SK-N-SH (cell line): ENCODE data around the gene NOL8. TPM values are rescaled to one million over a fixed set of nuclear protein-coding genes. Genes with fewer than 3 reads are reported as not detected.

Experiments
- CTCF ChIA-PET: fragments of 300-600, 350-600 bp; formaldehyde crosslinking; extraction: SDS; loops from one replicate; lab custom pipeline; 2021; lab: Yijun Ruan, JAX
- POLR2A ChIA-PET: fragments of 350-600 bp; sonication (Branson Sonifier 250); formaldehyde crosslinking; extraction: SDS; loops from one replicate; lab custom pipeline; 2020; ENCODE audit warnings: antibody characterized with exemption, inconsistent platforms; lab: Yijun Ruan, JAX
- DNase-seq: peaks from one replicate; pipeline ENCODE4 v3.0.0; 2012
- H2AFZ ChIP-seq: fragments of 200-600 bp; sonication (generic); 2 replicates; pipeline ENCODE4 v1.8.1; 2016; ENCODE audit warnings: antibody characterized with exemption, mild to moderate bottlenecking, low read depth
- H3F3A ChIP-seq: fragments of 200-600 bp; sonication (generic); replicated peaks from 2 replicates; pipeline ENCODE3; 2016; ENCODE audit warnings: antibody characterized with exemption, mild to moderate bottlenecking; ENCODE audit not compliant: insufficient read depth
- H3K27ac ChIP-seq, 2 experiments: fragments of 200-500 bp in 1 of 2; fragments of 200-600 bp in 1 of 2; sonication (Bioruptor generic) in 1 of 2; sonication (generic), shearing (Covaris generic) in 1 of 2; 2 replicates each; pipeline versions ENCODE4 v1.5.1 to v1.6.1; 2014 to 2016; ENCODE audit warnings: low read depth in 2 of 2, inconsistent platforms in 1 of 2, low read length in 1 of 2, mild to moderate bottlenecking in 1 of 2, mixed read lengths in 1 of 2
- H3K27me3 ChIP-seq: fragments of 200-600 bp; sonication (generic), shearing (Covaris generic); 2 replicates; pipeline ENCODE4 v1.6.1; 2016; ENCODE audit warnings: mixed run types; ENCODE audit not compliant: insufficient read depth
- H3K36me3 ChIP-seq, 2 experiments: fragments of 200-500 bp in 1 of 2; fragments of 200-600 bp in 1 of 2; sonication (Bioruptor generic) in 1 of 2; sonication (generic) in 1 of 2; replicated peaks in 1 of 2; 2 replicates each; pipeline versions ENCODE3 to v1.5.1; 2014 to 2016; ENCODE audit warnings: low read length in 1 of 2, mild to moderate bottlenecking in 1 of 2; ENCODE audit not compliant: insufficient read depth in 2 of 2, control insufficient read depth in 1 of 2
- H3K4me1 ChIP-seq, 2 experiments: fragments of 200-500 bp in 1 of 2; fragments of 200-600 bp in 1 of 2; sonication (Bioruptor generic) in 1 of 2; sonication (generic), shearing (Covaris generic) in 1 of 2; 2 replicates each; pipeline versions ENCODE4 v1.5.1 to v1.6.1; 2014 to 2016; ENCODE audit warnings: low read depth in 1 of 2, low read length in 1 of 2, mixed run types in 1 of 2; ENCODE audit not compliant: insufficient read depth in 2 of 2, control insufficient read depth in 1 of 2
- H3K4me2 ChIP-seq: fragments of 200-600 bp; sonication (generic), shearing (Covaris generic); 2 replicates; pipeline ENCODE4 v1.6.1; 2017; ENCODE audit warnings: mixed run types
- H3K4me3 ChIP-seq, 2 experiments: fragments of 200-500 bp in 1 of 2; fragments of 200-600 bp in 1 of 2; sonication (Bioruptor generic) in 1 of 2; sonication (generic), shearing (Covaris generic) in 1 of 2; 2 replicates each; pipeline versions ENCODE4 v1.5.1 to v1.8.1; 2014 to 2016; ENCODE audit warnings: low read depth in 2 of 2, inconsistent platforms in 1 of 2, low read length in 1 of 2, mild to moderate bottlenecking in 1 of 2, mixed read lengths in 1 of 2, moderate library complexity in 1 of 2
- H3K79me2 ChIP-seq: fragments of 200-600 bp; sonication (generic); 2 replicates; pipeline ENCODE4 v1.8.1; 2017; ENCODE audit warnings: mild to moderate bottlenecking; ENCODE audit not compliant: insufficient read depth
- H3K9ac ChIP-seq: fragments of 200-600 bp; sonication (generic); 2 replicates; pipeline ENCODE4 v1.6.1; 2017; ENCODE audit warnings: mixed run types
- H3K9me2 ChIP-seq: fragments of 200-600 bp; sonication (generic); 2 replicates; pipeline ENCODE4 v1.6.1; 2017; ENCODE audit warnings: mixed run types
- H3K9me3 ChIP-seq: fragments of 200-600 bp; sonication (generic); 2 replicates; pipeline ENCODE4 v1.6.1; 2017; ENCODE audit warnings: mixed run types, mild to moderate bottlenecking, moderate library complexity
- H4K20me1 ChIP-seq: fragments of 200-600 bp; sonication (generic); 2 replicates; pipeline ENCODE4 v1.6.1; 2017; ENCODE audit warnings: mild to moderate bottlenecking, mixed run types; ENCODE audit not compliant: insufficient read depth
- CHD2 ChIP-seq: fragments of 150-350 bp; IDR thresholded peaks from 2 replicates; pipeline ENCODE4 v1.6.1; 2018; ENCODE audit warnings: low read length; ENCODE audit not compliant: partially characterized antibody
- ELF1 ChIP-seq: IDR thresholded peaks from 2 replicates; pipeline ENCODE4 v1.4.0; 2012
- EP300 ChIP-seq, 2 experiments: IDR thresholded peaks; 2 replicates each; pipeline versions ENCODE4 v1.4.0 to v1.6.1; 2012; ENCODE audit warnings: borderline replicate concordance in 1 of 2, low read depth in 1 of 2, low read length in 1 of 2
- EZH2phosphoT487 ChIP-seq: fragments of 200-600 bp; sonication (generic); IDR thresholded peaks from 2 replicates; pipeline ENCODE4 v1.6.1; 2017; ENCODE audit warnings: low read depth, mixed run types, mild to moderate bottlenecking, antibody characterized with exemption, moderate library complexity, borderline replicate concordance
- FOXJ3 ChIP-seq: sonication (generic); formaldehyde crosslinking; IDR thresholded peaks from 2 replicates; pipeline ENCODE4 v1.5.1; 2020; ENCODE audit warnings: mild to moderate bottlenecking, missing genetic modification reagents
- FOXM1 ChIP-seq: IDR thresholded peaks from 2 replicates; pipeline ENCODE4 v1.4.0; 2012; ENCODE audit warnings: low read depth, mild to moderate bottlenecking
- GABPA ChIP-seq: IDR thresholded peaks from 2 replicates; pipeline ENCODE4 v1.4.0; 2012; ENCODE audit warnings: low read depth, mild to moderate bottlenecking
- NRF1 ChIP-seq: IDR thresholded peaks from 2 replicates; pipeline ENCODE4 v1.6.1; 2012; ENCODE audit warnings: low read depth, mild to moderate bottlenecking, low read length
- POLR2AphosphoS5 ChIP-seq: IDR thresholded peaks from 2 replicates; pipeline ENCODE4 v1.6.1; 2012; ENCODE audit warnings: low read depth, low read length
- RCOR1 ChIP-seq: fragments of 150-350 bp; IDR thresholded peaks from 2 replicates; pipeline ENCODE4 v1.6.1; 2017; ENCODE audit warnings: antibody characterized with exemption, low read length
- RFX5 ChIP-seq: IDR thresholded peaks from 2 replicates; pipeline ENCODE4 v1.6.1; 2012; ENCODE audit warnings: mild to moderate bottlenecking, improper control_type of control experiment, low read length
- SIN3A ChIP-seq: IDR thresholded peaks from 2 replicates; pipeline ENCODE4 v1.6.1; 2012; ENCODE audit warnings: low read depth, mild to moderate bottlenecking, low read length, moderate library complexity, borderline replicate concordance
- SMC3 ChIP-seq: IDR thresholded peaks from 2 replicates; pipeline ENCODE4 v1.6.1; 2012; ENCODE audit warnings: low read depth, low read length, improper control_type of control experiment
- TAF1 ChIP-seq: IDR thresholded peaks from 2 replicates; pipeline ENCODE4 v1.6.1; 2012; ENCODE audit warnings: low read depth, mild to moderate bottlenecking, low read length, moderate library complexity, borderline replicate concordance
- TCF12 ChIP-seq: IDR thresholded peaks from 2 replicates; pipeline ENCODE4 v1.4.0; 2012
- whole genome bisulfite sequencing: methylation state at CpG from one replicate; pipeline ENCODE4 v1.1.6; 2017; ENCODE audit warnings: low lambda C conversion rate; 5-methylcytosine and 5-hydroxymethylcytosine counted together
- polyA plus RNA-seq, 3 experiments: library from polyadenylated mRNA; depleted of rRNA; stranded (reverse); fragments of >200 nt; gene quantifications; 2 replicates each; pipeline ENCODE4 v1.2.3, GENCODE V29; 2012
- TF ChIP-seq, protein P1 (sequence below): fragments of 150-350 bp; IDR thresholded peaks from 2 replicates; pipeline ENCODE4 v1.6.1; 2017; ENCODE audit warnings: antibody characterized with exemption, low read length, low read depth, borderline replicate concordance
- TF ChIP-seq, protein P2 (sequence below): IDR thresholded peaks from 2 replicates; pipeline ENCODE4 v1.4.0; 2012; ENCODE audit warnings: low read depth, borderline replicate concordance
- TF ChIP-seq, protein P3 (sequence below): fragments of 150-350 bp; IDR thresholded peaks from 2 replicates; pipeline ENCODE4 v1.6.1; 2016; ENCODE audit warnings: mild to moderate bottlenecking, low read depth, low read length
- TF ChIP-seq, protein P4 (sequence below): IDR thresholded peaks from 2 replicates; pipeline ENCODE4 v1.4.0; 2012; ENCODE audit warnings: low read depth
- TF ChIP-seq, protein P5 (sequence below): IDR thresholded peaks from 2 replicates; pipeline ENCODE4; 2012
- TF ChIP-seq, protein P6 (sequence below): IDR thresholded peaks from 2 replicates; pipeline ENCODE4 v1.4.0; 2012; ENCODE audit warnings: low read depth, borderline replicate concordance

Gene NOL8
- polyA plus RNA-seq, 1 of the 3 experiments (the other 2 are of a cell fraction): 9.6 TPM

DNA sequence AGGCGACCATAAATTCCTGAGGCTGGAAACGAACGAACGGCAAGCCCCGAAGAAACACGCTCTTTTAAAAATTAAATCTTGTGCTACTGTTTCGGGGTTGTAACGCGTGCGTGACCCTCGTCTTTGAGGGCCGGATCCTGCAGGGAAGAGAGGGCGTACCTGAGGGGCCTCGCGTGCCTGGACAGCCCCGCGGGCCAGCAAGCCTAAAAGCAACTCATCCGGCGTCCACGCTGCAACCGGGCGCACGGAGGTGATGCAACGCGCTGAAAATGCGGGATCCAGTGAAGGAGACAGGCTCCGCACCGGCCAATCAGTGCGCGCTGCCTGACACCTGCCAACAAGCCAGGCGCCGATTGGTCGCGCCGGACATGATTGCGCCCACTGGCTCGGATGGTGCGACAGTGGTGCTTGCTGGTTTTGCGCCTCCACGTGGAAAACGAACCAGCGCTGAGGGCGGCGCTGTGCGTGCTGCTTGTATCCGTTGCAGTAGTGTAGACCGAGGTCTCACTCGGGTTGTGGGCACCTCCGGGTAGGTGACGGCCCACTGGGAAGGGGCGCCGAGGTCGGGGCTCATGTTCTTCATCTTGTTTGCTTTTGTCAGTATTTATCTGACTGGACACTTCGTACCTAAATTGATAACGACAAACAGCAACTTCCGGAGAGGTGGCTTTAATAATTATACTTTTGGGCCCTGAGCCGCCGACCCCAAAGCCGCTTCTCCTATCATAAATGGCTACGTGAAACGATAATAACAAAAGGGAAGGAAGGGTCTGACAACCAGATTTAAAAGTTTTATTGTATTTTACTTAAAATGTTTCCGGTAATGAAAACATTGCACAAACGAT, 31.5 kb downstream of the NOL8 start, which contains the start of gene IARS1:
IARS1 (minus strand) TSS at position 246 of the 845 bp plus-strand sequence. CDS start 4,278 bp downstream, outside the sequence.
- Histone ChIP-seq H3K27ac (peak within 1 kb of the TSS; percentile 80 to 81), H3K27me3 (no peaks in the 10 kb centered on the region), H3K9me2 (no peaks in the 10 kb centered on the region), H2AFZ (peak within 1 kb of the TSS; percentile 85), H3K4me3 (peak within 1 kb of the TSS; percentile 81 to 87), H4K20me1 (0 out of 2 replicates have a peak, but pooled peaks cover 7% of the 10 kb centered on the region), H3K36me3 (peaks cover 38 to 39% of the 10 kb centered on the region in 2 experiments), H3K4me2 (peak within 1 kb of the TSS; percentile 91), H3K79me2 (peaks cover 52% of the 10 kb centered on the region), H3K9me3 (no peaks in the 10 kb centered on the region), H3K9ac (peak within 1 kb of the TSS; percentile 89), H3F3A (peaks cover 19% of the 10 kb centered on the region), H3K4me1 (peaks cover 5 to 15% of the 10 kb centered on the region in 2 experiments; a peak in 3 of 4 replicates)
- POLR2A ChIA-PET: no interaction called here
- under 1% methylated on average over 55 of the region's 63 CpGs for WGBS
- CTCF ChIA-PET: interaction anchor here (1.0 kb wide), 2 partner anchors 200 to 335 kb away, joined by 3 read pairs; no protein-coding TSS in a partner anchor
- DNase-seq: peak; percentile 96
- TF ChIP-seq RFX5: no peak
- TF ChIP-seq, protein P1, sequence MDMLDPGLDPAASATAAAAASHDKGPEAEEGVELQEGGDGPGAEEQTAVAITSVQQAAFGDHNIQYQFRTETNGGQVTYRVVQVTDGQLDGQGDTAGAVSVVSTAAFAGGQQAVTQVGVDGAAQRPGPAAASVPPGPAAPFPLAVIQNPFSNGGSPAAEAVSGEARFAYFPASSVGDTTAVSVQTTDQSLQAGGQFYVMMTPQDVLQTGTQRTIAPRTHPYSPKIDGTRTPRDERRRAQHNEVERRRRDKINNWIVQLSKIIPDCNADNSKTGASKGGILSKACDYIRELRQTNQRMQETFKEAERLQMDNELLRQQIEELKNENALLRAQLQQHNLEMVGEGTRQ: no peak
- TF ChIP-seq, protein P2, sequence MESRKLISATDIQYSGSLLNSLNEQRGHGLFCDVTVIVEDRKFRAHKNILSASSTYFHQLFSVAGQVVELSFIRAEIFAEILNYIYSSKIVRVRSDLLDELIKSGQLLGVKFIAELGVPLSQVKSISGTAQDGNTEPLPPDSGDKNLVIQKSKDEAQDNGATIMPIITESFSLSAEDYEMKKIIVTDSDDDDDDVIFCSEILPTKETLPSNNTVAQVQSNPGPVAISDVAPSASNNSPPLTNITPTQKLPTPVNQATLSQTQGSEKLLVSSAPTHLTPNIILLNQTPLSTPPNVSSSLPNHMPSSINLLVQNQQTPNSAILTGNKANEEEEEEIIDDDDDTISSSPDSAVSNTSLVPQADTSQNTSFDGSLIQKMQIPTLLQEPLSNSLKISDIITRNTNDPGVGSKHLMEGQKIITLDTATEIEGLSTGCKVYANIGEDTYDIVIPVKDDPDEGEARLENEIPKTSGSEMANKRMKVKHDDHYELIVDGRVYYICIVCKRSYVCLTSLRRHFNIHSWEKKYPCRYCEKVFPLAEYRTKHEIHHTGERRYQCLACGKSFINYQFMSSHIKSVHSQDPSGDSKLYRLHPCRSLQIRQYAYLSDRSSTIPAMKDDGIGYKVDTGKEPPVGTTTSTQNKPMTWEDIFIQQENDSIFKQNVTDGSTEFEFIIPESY: no peak
- TF ChIP-seq FOXJ3 (CRISPR knock-in tag): no peak
- TF ChIP-seq, protein P3, sequence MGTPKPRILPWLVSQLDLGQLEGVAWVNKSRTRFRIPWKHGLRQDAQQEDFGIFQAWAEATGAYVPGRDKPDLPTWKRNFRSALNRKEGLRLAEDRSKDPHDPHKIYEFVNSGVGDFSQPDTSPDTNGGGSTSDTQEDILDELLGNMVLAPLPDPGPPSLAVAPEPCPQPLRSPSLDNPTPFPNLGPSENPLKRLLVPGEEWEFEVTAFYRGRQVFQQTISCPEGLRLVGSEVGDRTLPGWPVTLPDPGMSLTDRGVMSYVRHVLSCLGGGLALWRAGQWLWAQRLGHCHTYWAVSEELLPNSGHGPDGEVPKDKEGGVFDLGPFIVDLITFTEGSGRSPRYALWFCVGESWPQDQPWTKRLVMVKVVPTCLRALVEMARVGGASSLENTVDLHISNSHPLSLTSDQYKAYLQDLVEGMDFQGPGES: peak; percentile 82
- TF ChIP-seq, protein P4, sequence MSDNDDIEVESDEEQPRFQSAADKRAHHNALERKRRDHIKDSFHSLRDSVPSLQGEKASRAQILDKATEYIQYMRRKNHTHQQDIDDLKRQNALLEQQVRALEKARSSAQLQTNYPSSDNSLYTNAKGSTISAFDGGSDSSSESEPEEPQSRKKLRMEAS: peak; percentile 100
- TF ChIP-seq, protein P5, sequence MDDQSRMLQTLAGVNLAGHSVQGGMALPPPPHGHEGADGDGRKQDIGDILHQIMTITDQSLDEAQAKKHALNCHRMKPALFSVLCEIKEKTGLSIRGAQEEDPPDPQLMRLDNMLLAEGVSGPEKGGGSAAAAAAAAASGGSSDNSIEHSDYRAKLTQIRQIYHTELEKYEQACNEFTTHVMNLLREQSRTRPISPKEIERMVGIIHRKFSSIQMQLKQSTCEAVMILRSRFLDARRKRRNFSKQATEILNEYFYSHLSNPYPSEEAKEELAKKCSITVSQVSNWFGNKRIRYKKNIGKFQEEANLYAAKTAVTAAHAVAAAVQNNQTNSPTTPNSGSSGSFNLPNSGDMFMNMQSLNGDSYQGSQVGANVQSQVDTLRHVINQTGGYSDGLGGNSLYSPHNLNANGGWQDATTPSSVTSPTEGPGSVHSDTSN: no peak
- peak; percentile 87 for TF ChIP-seq POLR2AphosphoS5
- TF ChIP-seq GABPA: no peak; the same call in 1 of the 2 replicates
- TF ChIP-seq CHD2: peak; percentile 92
- peak; percentile 94 for TF ChIP-seq SIN3A
- no peak; a peak in 1 of 4 replicates for TF ChIP-seq EP300 (IDR thresholded peaks at IDR 0.05; ENCODE audit: borderline replicate concordance in 1 of 2, low read depth in 1 of 2, low read length in 1 of 2)
- TF ChIP-seq TCF12: no peak
- TF ChIP-seq FOXM1: no peak
- peak; percentile 80 for TF ChIP-seq TAF1
- TF ChIP-seq EZH2phosphoT487: no peak
- no peak for TF ChIP-seq NRF1
- peak; percentile 30; the same call in 1 of the 2 replicates for TF ChIP-seq ELF1
- no peak; the same call in 1 of the 2 replicates for TF ChIP-seq RCOR1
- TF ChIP-seq SMC3: no peak
- TF ChIP-seq, protein P6, sequence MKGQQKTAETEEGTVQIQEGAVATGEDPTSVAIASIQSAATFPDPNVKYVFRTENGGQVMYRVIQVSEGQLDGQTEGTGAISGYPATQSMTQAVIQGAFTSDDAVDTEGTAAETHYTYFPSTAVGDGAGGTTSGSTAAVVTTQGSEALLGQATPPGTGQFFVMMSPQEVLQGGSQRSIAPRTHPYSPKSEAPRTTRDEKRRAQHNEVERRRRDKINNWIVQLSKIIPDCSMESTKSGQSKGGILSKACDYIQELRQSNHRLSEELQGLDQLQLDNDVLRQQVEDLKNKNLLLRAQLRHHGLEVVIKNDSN: peak; percentile 61; the same call in 1 of the 2 replicates
